Peyer's patch (tissue), 4 donors: ENCODE data around the gene ZDHHC22.

Experiments used
- CTCF ChIP-seq, 6 experiments: fragments of 450-650 bp in 4 of 6; fragments of 200-600 bp in 2 of 6; sonication (generic) in 1 of 6; IDR thresholded peaks; one replicate each; pipeline ENCODE4 v1.5.1; 2017 to 2019; ENCODE audit warnings: antibody characterized with exemption in 6 of 6, mild to moderate bottlenecking in 3 of 6, moderate library complexity in 1 of 6
- POLR2A ChIP-seq, 2 donors: fragments of 450-650 bp; IDR thresholded peaks; one replicate each; pipeline ENCODE4 v1.5.1; 2017; ENCODE audit warnings: antibody characterized with exemption in 2 of 2, mild to moderate bottlenecking in 2 of 2, moderate library complexity in 2 of 2

- no peak for TF ChIP-seq CTCF (IDR thresholded peaks at IDR 0.05)
- TF ChIP-seq POLR2A (IDR thresholded peaks at IDR 0.05), result no peak
Observed at GRCh38 chr14:77130386-77130785, 11.2 kb downstream of the ZDHHC22 start.
